Activated naive CD8-positive, alpha-beta T cell (primary cell): ENCODE results near the gene CCDC201.
"Not testable (repeated sequence)": the region's sequence is repeated elsewhere in the genome, so short reads cannot be mapped to it uniquely, and the experiment has no call there.

Source experiments
- H3K27ac Mint-ChIP-seq: one replicate; pipeline ENCODE4 v1.8.0; 2021; ENCODE audit warnings: mixed read lengths
- H3K27me3 Mint-ChIP-seq: one replicate; pipeline ENCODE4 v1.8.0; 2021; ENCODE audit warnings: mixed read lengths
- H3K36me3 Mint-ChIP-seq: one replicate; pipeline ENCODE4 v1.8.0; 2021; ENCODE audit warnings: mixed read lengths
- H3K4me1 Mint-ChIP-seq: one replicate; pipeline ENCODE4 v1.8.0; 2021; ENCODE audit warnings: low read depth, mixed read lengths
- H3K4me3 Mint-ChIP-seq: one replicate; pipeline ENCODE4 v1.8.0; 2021; ENCODE audit warnings: mild to moderate bottlenecking, mixed read lengths
- H3K9me3 Mint-ChIP-seq: one replicate; pipeline ENCODE4 v1.8.0; 2021; ENCODE audit warnings: low read depth, mixed read lengths

The CCDC201 gene

DNA sequence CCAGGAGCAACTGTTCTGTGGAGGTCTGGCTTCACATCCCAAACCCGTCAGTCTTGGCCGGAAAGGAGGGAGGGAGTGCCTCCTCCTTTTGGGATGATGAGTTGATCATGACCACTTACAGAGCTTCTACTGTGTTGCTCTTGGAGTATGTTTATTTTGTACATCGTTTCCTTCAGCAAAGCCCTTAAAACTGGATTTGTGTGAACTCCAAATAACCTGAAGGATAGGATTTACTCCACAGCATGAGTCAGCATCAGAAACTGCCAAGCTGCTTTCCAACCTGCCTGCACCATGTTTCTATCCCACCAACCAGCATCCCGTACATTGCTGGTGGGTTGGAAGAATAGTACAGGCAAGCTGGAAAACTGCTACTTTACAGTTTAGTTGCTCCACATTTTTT, 3.5 kb downstream of the CCDC201 start:
- H3K4me1 Mint-ChIP-seq: no peaks in the 10 kb centered on the region
- H3K27ac Mint-ChIP-seq: no peak overlapping the region
- peaks cover 3% of the 10 kb centered on the region for H3K9me3 Mint-ChIP-seq
- no peak overlapping the region for H3K4me3 Mint-ChIP-seq
- peaks cover 13% of the 10 kb centered on the region for H3K27me3 Mint-ChIP-seq
- no peaks in the 10 kb centered on the region for H3K36me3 Mint-ChIP-seq

GRCh38 chr7:45867471-45867870, 5.4 kb downstream of the CCDC201 start:
- no peak overlapping the region for H3K27ac Mint-ChIP-seq
- peaks cover 3% of the 10 kb centered on the region for H3K9me3 Mint-ChIP-seq
- no peaks in the 10 kb centered on the region for H3K4me1 Mint-ChIP-seq

GRCh38 chr7:45865594-45866410, 7.1 kb downstream of the CCDC201 start:
- Mint-ChIP-seq H3K27ac (no peak overlapping the region), H3K4me1 (no peaks in the 10 kb centered on the region), H3K27me3 (peaks cover 26% of the 10 kb centered on the region), H3K4me3 (no peak overlapping the region), H3K36me3 (no peaks in the 10 kb centered on the region), H3K9me3 (peaks cover 3% of the 10 kb centered on the region)

More at GRCh38 chr7:45867471-45867870, 5.4 kb downstream of the CCDC201 start:
- Mint-ChIP-seq H3K27me3 (peaks cover 21% of the 10 kb centered on the region), H3K4me3 (no peak overlapping the region), H3K36me3 (no peaks in the 10 kb centered on the region)

DNA sequence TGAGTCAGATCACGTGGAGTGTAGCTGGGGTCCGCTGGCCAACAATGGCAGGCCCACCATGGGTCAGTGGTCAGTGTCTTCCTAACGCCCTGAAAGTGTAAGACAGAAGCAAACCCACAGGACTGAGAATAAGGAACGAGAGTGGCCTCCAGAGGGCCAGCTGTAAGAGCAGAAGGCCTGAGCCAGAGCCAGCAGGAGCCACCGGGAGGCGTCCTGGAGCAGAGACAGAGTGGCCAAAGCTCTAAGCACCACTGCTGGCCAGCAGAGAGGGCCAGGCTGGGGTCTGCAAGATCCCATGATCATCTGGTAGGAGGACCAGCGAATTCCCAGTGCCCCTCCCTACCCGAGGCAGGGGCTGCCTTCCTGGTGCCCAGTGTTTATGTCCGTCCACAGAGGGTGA, 9.2 kb downstream of the CCDC201 start:
- no peaks in the 10 kb centered on the region for H3K4me1 Mint-ChIP-seq
- H3K4me3 Mint-ChIP-seq: no peak overlapping the region
- H3K27me3 Mint-ChIP-seq: peaks cover 22% of the 10 kb centered on the region
- peaks cover 3% of the 10 kb centered on the region for H3K9me3 Mint-ChIP-seq
- no peak overlapping the region for H3K27ac Mint-ChIP-seq
- no peaks in the 10 kb centered on the region for H3K36me3 Mint-ChIP-seq

GRCh38 chr7:45856888-45857287, 16.0 kb downstream of the CCDC201 start:
- peaks cover 10% of the 10 kb centered on the region for H3K27me3 Mint-ChIP-seq
- not testable (repeated sequence) for H3K4me1 Mint-ChIP-seq, H3K36me3 Mint-ChIP-seq, H3K4me3 Mint-ChIP-seq, H3K9me3 Mint-ChIP-seq, H3K27ac Mint-ChIP-seq

- not testable (repeated sequence) for H3K27ac Mint-ChIP-seq, H3K36me3 Mint-ChIP-seq, H3K9me3 Mint-ChIP-seq, H3K4me1 Mint-ChIP-seq, H3K4me3 Mint-ChIP-seq, H3K27me3 Mint-ChIP-seq
Measured at GRCh38 chr7:45855680-45856079, 17.2 kb downstream of the CCDC201 start.

DNA sequence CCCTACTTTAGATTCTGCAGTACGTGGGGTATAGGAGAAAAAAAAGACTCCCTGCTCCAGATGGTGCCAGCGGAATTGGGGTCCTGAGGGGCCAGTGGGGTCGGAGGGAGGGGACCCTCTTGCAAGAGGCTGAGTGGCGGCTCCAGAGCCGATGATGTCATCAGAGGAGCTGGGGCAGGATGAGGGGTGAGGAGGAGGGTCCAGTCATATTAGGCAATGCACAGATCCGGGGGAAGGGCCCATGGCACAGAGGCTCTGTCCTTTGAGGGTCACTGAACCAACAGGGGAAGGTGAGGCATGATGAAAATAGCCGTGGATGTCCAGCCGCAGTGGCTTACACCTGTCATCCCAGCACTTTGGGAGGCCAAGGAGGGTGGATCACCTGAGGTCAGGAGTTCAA, 19.4 kb downstream of the CCDC201 start:
- not testable (repeated sequence) for H3K4me3 Mint-ChIP-seq, H3K36me3 Mint-ChIP-seq, H3K4me1 Mint-ChIP-seq, H3K27me3 Mint-ChIP-seq, H3K9me3 Mint-ChIP-seq, H3K27ac Mint-ChIP-seq

- not testable (repeated sequence) for H3K4me1 Mint-ChIP-seq, H3K9me3 Mint-ChIP-seq, H3K27me3 Mint-ChIP-seq, H3K36me3 Mint-ChIP-seq, H3K4me3 Mint-ChIP-seq, H3K27ac Mint-ChIP-seq
Measured at GRCh38 chr7:45852984-45853383, 19.9 kb downstream of the CCDC201 start.

GRCh38 chr7:45848734-45849133, 24.1 kb downstream of the CCDC201 start:
- H3K27ac Mint-ChIP-seq, H3K36me3 Mint-ChIP-seq, H3K27me3 Mint-ChIP-seq, H3K4me3 Mint-ChIP-seq, H3K4me1 Mint-ChIP-seq, H3K9me3 Mint-ChIP-seq: not testable (repeated sequence)

GRCh38 chr7:45846536-45846935, 26.3 kb downstream of the CCDC201 start:
- H3K4me1 Mint-ChIP-seq, H3K9me3 Mint-ChIP-seq, H3K4me3 Mint-ChIP-seq, H3K27me3 Mint-ChIP-seq, H3K27ac Mint-ChIP-seq, H3K36me3 Mint-ChIP-seq: not testable (repeated sequence)

DNA sequence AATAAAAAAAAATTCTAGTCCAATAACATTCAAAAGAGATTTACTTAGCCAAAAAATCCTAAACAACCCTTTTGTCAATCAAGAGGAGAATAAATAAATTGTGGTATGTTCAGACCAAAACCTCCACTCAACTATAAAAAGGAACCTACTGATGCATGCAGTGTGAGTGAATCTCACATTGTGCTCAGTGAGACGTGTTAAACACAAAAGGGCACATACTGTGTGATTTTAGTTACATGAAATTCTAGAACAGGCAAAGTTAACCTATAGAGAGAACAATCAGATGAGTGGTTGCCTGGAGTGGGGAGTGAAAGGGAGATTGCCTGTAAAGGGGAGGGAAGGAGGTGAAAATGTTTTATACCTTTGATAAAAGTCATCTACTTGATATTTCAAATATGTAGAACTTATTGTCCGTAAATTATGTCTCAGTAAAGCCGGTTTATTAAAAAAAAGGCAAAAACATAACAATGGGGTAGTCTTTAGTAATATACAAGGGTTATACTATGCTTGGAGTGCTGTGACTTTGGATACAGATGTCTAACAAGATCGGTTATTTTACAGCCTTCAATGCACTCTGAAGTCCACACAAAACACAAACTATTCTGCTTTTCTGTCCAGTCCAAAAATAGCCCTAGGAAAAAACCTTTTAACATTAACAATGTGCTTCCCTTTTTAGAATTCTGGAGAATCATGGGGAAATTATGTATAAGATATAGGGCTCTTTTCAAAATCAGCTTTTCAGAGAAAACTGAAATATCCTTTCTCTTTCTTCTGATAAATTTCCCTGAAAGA, 30.8 kb downstream of the CCDC201 start:
- H3K27ac Mint-ChIP-seq, H3K4me3 Mint-ChIP-seq, H3K9me3 Mint-ChIP-seq, H3K27me3 Mint-ChIP-seq, H3K4me1 Mint-ChIP-seq, H3K36me3 Mint-ChIP-seq: not testable (repeated sequence)

DNA sequence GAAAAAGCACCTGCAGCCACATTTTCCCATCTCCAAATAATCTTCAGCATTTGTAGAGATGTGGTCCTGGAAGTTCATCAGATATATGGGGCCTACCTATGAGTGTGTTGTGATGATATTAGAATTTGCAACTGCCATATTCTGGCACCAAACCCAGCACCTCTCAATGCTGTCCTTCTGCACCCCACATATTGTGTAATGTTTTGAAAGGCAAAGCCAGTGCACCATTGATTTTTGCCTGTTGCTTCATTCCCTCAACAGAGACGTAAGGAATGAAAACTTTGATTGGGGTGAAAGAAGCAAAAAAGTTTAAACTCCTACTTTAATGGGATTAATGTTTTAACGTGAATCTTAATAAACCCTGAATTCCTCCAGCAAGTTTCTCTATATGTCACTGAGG, 34.0 kb downstream of the CCDC201 start:
- H3K4me1 Mint-ChIP-seq, H3K27me3 Mint-ChIP-seq, H3K27ac Mint-ChIP-seq, H3K4me3 Mint-ChIP-seq, H3K36me3 Mint-ChIP-seq, H3K9me3 Mint-ChIP-seq: not testable (repeated sequence)

- H3K27me3 Mint-ChIP-seq, H3K9me3 Mint-ChIP-seq, H3K4me1 Mint-ChIP-seq, H3K4me3 Mint-ChIP-seq, H3K36me3 Mint-ChIP-seq, H3K27ac Mint-ChIP-seq: not testable (repeated sequence)
Measured at GRCh38 chr7:45832433-45833177, 40.3 kb downstream of the CCDC201 start.

- H3K27me3 Mint-ChIP-seq, H3K4me1 Mint-ChIP-seq, H3K27ac Mint-ChIP-seq, H3K36me3 Mint-ChIP-seq, H3K9me3 Mint-ChIP-seq, H3K4me3 Mint-ChIP-seq: not testable (repeated sequence)
Measured at GRCh38 chr7:45829846-45830245, 43.0 kb downstream of the CCDC201 start.

DNA sequence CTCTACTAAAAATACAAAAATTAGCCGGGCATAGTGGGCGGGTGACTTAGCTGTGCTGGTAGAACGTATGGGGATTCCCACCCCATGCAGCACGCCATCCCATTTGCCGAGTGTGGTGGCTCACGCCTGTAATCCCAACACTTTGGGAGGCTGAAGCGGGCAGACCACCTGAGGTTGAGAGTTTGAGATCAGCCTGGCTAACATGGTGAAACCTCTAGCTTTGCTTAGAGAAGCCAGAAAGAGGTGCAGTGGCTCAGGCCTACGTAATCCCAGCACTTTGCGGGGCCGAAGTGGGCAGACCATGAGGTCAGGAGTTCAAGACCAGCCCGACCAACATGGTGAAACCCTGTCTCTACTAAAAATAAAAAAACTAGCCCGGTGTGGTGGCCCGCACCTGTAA, 45.2 kb downstream of the CCDC201 start:
- H3K36me3 Mint-ChIP-seq, H3K27me3 Mint-ChIP-seq, H3K27ac Mint-ChIP-seq, H3K9me3 Mint-ChIP-seq, H3K4me3 Mint-ChIP-seq, H3K4me1 Mint-ChIP-seq: not testable (repeated sequence)
